ENCODE results near the gene ART1.

Gene ART1

GRCh38 chr11:3616721-3617460 is 28.0 kb upstream of the ART1 start:
- no peaks in the 10 kb centered on the region for H3K36me3 ChIP-seq (ENCODE audit: control insufficient read depth, insufficient read depth, low read length)
- H3K4me1 ChIP-seq (ENCODE audit: control insufficient read depth, insufficient read depth, low read length): no peaks in the 10 kb centered on the region
- no peak overlapping the region for H3K9ac ChIP-seq (ENCODE audit: low read length)
- H3K27me3 ChIP-seq (ENCODE audit: control insufficient read depth, insufficient read depth, low read length): peaks cover 5% of the 10 kb centered on the region
- H3K9me3 ChIP-seq (ENCODE audit: control insufficient read depth, low read length): no peaks in the 10 kb centered on the region
- H3K4me3 ChIP-seq (ENCODE audit: low read length): no peak overlapping the region

GRCh38 chr11:3617990-3618389 is 26.9 kb upstream of the ART1 start:
- H3K9ac ChIP-seq (ENCODE audit: low read length): no peak overlapping the region
- H3K27me3 ChIP-seq (ENCODE audit: control insufficient read depth, insufficient read depth, low read length): peaks cover 5% of the 10 kb centered on the region
- no peak overlapping the region for H3K4me3 ChIP-seq (ENCODE audit: low read length)
- no peaks in the 10 kb centered on the region for H3K36me3 ChIP-seq (ENCODE audit: control insufficient read depth, insufficient read depth, low read length)
- H3K9me3 ChIP-seq (ENCODE audit: control insufficient read depth, low read length): no peaks in the 10 kb centered on the region
- no peaks in the 10 kb centered on the region for H3K4me1 ChIP-seq (ENCODE audit: control insufficient read depth, insufficient read depth, low read length)

- no peaks in the 10 kb centered on the region for H3K4me1 ChIP-seq (ENCODE audit: control insufficient read depth, insufficient read depth, low read length)
Observed at GRCh38 chr11:3622521-3622920, 22.4 kb upstream of the ART1 start.

GRCh38 chr11:3623121-3623520 is 21.8 kb upstream of the ART1 start:
- Histone ChIP-seq H3K9ac (ENCODE audit: low read length) (no peak overlapping the region), H3K36me3 (ENCODE audit: control insufficient read depth, insufficient read depth, low read length) (no peaks in the 10 kb centered on the region), H3K9me3 (ENCODE audit: control insufficient read depth, low read length) (no peaks in the 10 kb centered on the region), H3K4me3 (ENCODE audit: low read length) (no peak overlapping the region), H3K27me3 (ENCODE audit: control insufficient read depth, insufficient read depth, low read length) (no peaks in the 10 kb centered on the region), H3K4me1 (ENCODE audit: control insufficient read depth, insufficient read depth, low read length) (no peaks in the 10 kb centered on the region)

More at GRCh38 chr11:3622521-3622920, 22.4 kb upstream of the ART1 start:
- no peak overlapping the region for H3K4me3 ChIP-seq (ENCODE audit: low read length)
- no peaks in the 10 kb centered on the region for H3K36me3 ChIP-seq (ENCODE audit: control insufficient read depth, insufficient read depth, low read length)
- no peaks in the 10 kb centered on the region for H3K9me3 ChIP-seq (ENCODE audit: control insufficient read depth, low read length)
- H3K27me3 ChIP-seq (ENCODE audit: control insufficient read depth, insufficient read depth, low read length): no peaks in the 10 kb centered on the region
- H3K9ac ChIP-seq (ENCODE audit: low read length): no peak overlapping the region

GRCh38 chr11:3623767-3624458 is 21.0 kb upstream of the ART1 start:
- no peaks in the 10 kb centered on the region for H3K4me1 ChIP-seq (ENCODE audit: control insufficient read depth, insufficient read depth, low read length)
- H3K36me3 ChIP-seq (ENCODE audit: control insufficient read depth, insufficient read depth, low read length): no peaks in the 10 kb centered on the region
- no peaks in the 10 kb centered on the region for H3K27me3 ChIP-seq (ENCODE audit: control insufficient read depth, insufficient read depth, low read length)
- no peak overlapping the region for H3K4me3 ChIP-seq (ENCODE audit: low read length)
- no peak overlapping the region for H3K9ac ChIP-seq (ENCODE audit: low read length)
- H3K9me3 ChIP-seq (ENCODE audit: control insufficient read depth, low read length): no peaks in the 10 kb centered on the region

GRCh38 chr11:3626250-3626960 is 18.5 kb upstream of the ART1 start:
- Histone ChIP-seq H3K27me3 (ENCODE audit: control insufficient read depth, insufficient read depth, low read length) (no peaks in the 10 kb centered on the region), H3K9ac (ENCODE audit: low read length) (no peak overlapping the region), H3K9me3 (ENCODE audit: control insufficient read depth, low read length) (no peaks in the 10 kb centered on the region), H3K4me3 (ENCODE audit: low read length) (no peak overlapping the region), H3K36me3 (ENCODE audit: control insufficient read depth, insufficient read depth, low read length) (no peaks in the 10 kb centered on the region), H3K4me1 (ENCODE audit: control insufficient read depth, insufficient read depth, low read length) (no peaks in the 10 kb centered on the region)

- H3K9ac ChIP-seq (ENCODE audit: low read length): no peak overlapping the region
- no peak overlapping the region for H3K4me3 ChIP-seq (ENCODE audit: low read length)
- no peaks in the 10 kb centered on the region for H3K4me1 ChIP-seq (ENCODE audit: control insufficient read depth, insufficient read depth, low read length)
- no peaks in the 10 kb centered on the region for H3K36me3 ChIP-seq (ENCODE audit: control insufficient read depth, insufficient read depth, low read length)
- no peaks in the 10 kb centered on the region for H3K9me3 ChIP-seq (ENCODE audit: control insufficient read depth, low read length)
- no peaks in the 10 kb centered on the region for H3K27me3 ChIP-seq (ENCODE audit: control insufficient read depth, insufficient read depth, low read length)
Observed at GRCh38 chr11:3627291-3627690, 17.6 kb upstream of the ART1 start.

- H3K9ac ChIP-seq (ENCODE audit: low read length): no peak overlapping the region
- no peak overlapping the region for H3K4me3 ChIP-seq (ENCODE audit: low read length)
- no peaks in the 10 kb centered on the region for H3K36me3 ChIP-seq (ENCODE audit: control insufficient read depth, insufficient read depth, low read length)
- H3K27me3 ChIP-seq (ENCODE audit: control insufficient read depth, insufficient read depth, low read length): no peaks in the 10 kb centered on the region
- H3K9me3 ChIP-seq (ENCODE audit: control insufficient read depth, low read length): no peaks in the 10 kb centered on the region
- H3K4me1 ChIP-seq (ENCODE audit: control insufficient read depth, insufficient read depth, low read length): no peaks in the 10 kb centered on the region
Observed at GRCh38 chr11:3631331-3631730, 13.6 kb upstream of the ART1 start.

- Histone ChIP-seq H3K9ac (ENCODE audit: low read length) (no peak overlapping the region), H3K36me3 (ENCODE audit: control insufficient read depth, insufficient read depth, low read length) (no peaks in the 10 kb centered on the region), H3K27me3 (ENCODE audit: control insufficient read depth, insufficient read depth, low read length) (no peaks in the 10 kb centered on the region), H3K9me3 (ENCODE audit: control insufficient read depth, low read length) (no peaks in the 10 kb centered on the region), H3K4me1 (ENCODE audit: control insufficient read depth, insufficient read depth, low read length) (no peaks in the 10 kb centered on the region), H3K4me3 (ENCODE audit: low read length) (no peak overlapping the region)
Observed at GRCh38 chr11:3632070-3632660, 12.8 kb upstream of the ART1 start.

- H3K4me1 ChIP-seq (ENCODE audit: control insufficient read depth, insufficient read depth, low read length): no peaks in the 10 kb centered on the region
- H3K9me3 ChIP-seq (ENCODE audit: control insufficient read depth, low read length): no peaks in the 10 kb centered on the region
- H3K36me3 ChIP-seq (ENCODE audit: control insufficient read depth, insufficient read depth, low read length): no peaks in the 10 kb centered on the region
- H3K27me3 ChIP-seq (ENCODE audit: control insufficient read depth, insufficient read depth, low read length): no peaks in the 10 kb centered on the region
- no peak overlapping the region for H3K9ac ChIP-seq (ENCODE audit: low read length)
- no peak overlapping the region for H3K4me3 ChIP-seq (ENCODE audit: low read length)
Observed at GRCh38 chr11:3635641-3636375, 9.1 kb upstream of the ART1 start.

- Histone ChIP-seq H3K9me3 (ENCODE audit: control insufficient read depth, low read length) (no peaks in the 10 kb centered on the region), H3K9ac (ENCODE audit: low read length) (no peak overlapping the region), H3K27me3 (ENCODE audit: control insufficient read depth, insufficient read depth, low read length) (no peaks in the 10 kb centered on the region), H3K36me3 (ENCODE audit: control insufficient read depth, insufficient read depth, low read length) (no peaks in the 10 kb centered on the region), H3K4me3 (ENCODE audit: low read length) (no peak overlapping the region), H3K4me1 (ENCODE audit: control insufficient read depth, insufficient read depth, low read length) (no peaks in the 10 kb centered on the region)
Observed at GRCh38 chr11:3637201-3637600, 7.7 kb upstream of the ART1 start.
